Upper lobe of left lung (tissue), 4 donors: ENCODE data around the gene ATXN7L2.

ENCODE experiments used
- POLR2A ChIP-seq, 4 donors: fragments of 450-650 bp; IDR thresholded peaks; one replicate each; pipeline ENCODE4 v1.5.1; 2016 to 2017; ENCODE audit warnings: antibody characterized with exemption in 4 of 4, mild to moderate bottlenecking in 2 of 4
- POLR2AphosphoS5 ChIP-seq, 2 donors: sonication (generic); formaldehyde crosslinking; IDR thresholded peaks; one replicate each; pipeline ENCODE4 v1.5.1; 2017; ENCODE audit warnings: antibody characterized with exemption in 2 of 2
- TF ChIP-seq, protein P1 (sequence below), 6 experiments: fragments of 450-650 bp in 4 of 6; fragments of 200-600 bp in 2 of 6; sonication (generic) in 2 of 6; IDR thresholded peaks; one replicate each; pipeline ENCODE4 v1.5.1; 2016 to 2019; ENCODE audit warnings: antibody characterized with exemption in 6 of 6

DNA sequence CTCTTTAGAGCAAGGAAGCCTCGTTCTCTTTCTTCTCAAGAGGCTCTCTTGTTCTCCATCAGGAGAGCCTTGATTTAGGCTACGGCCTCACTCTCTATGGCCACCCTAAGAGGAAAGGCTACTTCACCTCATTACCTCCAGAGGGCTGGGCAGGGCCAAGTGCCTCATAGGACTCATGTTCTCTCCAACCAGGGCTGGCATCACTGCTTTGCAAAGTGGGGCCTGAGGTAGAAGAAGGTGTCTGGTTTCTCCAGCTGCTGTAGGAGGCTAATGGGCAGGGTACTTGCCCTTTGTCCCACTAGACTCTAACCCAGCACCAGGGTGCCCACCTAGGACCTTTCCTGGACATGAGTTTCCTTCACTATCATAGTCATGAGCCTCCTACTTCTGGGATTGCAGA lies 2.1 kb upstream of the ATXN7L2 start:
- TF ChIP-seq, protein P1, sequence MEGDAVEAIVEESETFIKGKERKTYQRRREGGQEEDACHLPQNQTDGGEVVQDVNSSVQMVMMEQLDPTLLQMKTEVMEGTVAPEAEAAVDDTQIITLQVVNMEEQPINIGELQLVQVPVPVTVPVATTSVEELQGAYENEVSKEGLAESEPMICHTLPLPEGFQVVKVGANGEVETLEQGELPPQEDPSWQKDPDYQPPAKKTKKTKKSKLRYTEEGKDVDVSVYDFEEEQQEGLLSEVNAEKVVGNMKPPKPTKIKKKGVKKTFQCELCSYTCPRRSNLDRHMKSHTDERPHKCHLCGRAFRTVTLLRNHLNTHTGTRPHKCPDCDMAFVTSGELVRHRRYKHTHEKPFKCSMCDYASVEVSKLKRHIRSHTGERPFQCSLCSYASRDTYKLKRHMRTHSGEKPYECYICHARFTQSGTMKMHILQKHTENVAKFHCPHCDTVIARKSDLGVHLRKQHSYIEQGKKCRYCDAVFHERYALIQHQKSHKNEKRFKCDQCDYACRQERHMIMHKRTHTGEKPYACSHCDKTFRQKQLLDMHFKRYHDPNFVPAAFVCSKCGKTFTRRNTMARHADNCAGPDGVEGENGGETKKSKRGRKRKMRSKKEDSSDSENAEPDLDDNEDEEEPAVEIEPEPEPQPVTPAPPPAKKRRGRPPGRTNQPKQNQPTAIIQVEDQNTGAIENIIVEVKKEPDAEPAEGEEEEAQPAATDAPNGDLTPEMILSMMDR (IDR thresholded peaks at IDR 0.05) = no peak
- TF ChIP-seq POLR2AphosphoS5 (IDR thresholded peaks at IDR 0.05) (no peak), POLR2A (IDR thresholded peaks at IDR 0.05) (no peak)
